Hepatic stellate cell (primary cell): ENCODE results near the gene SUMO4.

Source experiments
- DNase-seq: peaks from one replicate; pipeline ENCODE4 v3.0.0; 2011; ENCODE audit warnings: low spot score

SUMO4 gene

GRCh38 chr6:149389509-149390297, 10.4 kb upstream of the SUMO4 start:
- no peak for DNase-seq

DNA sequence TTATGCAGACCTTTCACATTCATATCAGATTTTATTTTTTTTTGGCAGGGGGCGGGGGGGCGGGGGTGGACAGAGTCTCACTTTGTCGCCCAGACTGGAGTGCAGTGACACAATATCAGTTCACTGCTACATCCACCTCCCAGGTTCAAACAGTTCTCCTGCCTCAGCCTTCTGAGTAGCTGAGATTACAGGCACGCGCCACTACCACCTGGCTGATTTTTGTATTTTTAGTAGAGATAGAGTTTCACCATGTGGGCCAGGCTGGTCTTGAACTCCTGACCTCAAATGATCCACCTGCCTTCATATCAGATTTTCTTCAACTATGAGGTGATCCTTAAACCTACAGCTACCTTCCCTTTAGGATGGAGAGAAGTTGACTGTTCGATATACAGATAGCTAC, 8.0 kb upstream of the SUMO4 start:
- no peak for DNase-seq

GRCh38 chr6:149392535-149392934, 7.5 kb upstream of the SUMO4 start:
- no peak for DNase-seq

DNA sequence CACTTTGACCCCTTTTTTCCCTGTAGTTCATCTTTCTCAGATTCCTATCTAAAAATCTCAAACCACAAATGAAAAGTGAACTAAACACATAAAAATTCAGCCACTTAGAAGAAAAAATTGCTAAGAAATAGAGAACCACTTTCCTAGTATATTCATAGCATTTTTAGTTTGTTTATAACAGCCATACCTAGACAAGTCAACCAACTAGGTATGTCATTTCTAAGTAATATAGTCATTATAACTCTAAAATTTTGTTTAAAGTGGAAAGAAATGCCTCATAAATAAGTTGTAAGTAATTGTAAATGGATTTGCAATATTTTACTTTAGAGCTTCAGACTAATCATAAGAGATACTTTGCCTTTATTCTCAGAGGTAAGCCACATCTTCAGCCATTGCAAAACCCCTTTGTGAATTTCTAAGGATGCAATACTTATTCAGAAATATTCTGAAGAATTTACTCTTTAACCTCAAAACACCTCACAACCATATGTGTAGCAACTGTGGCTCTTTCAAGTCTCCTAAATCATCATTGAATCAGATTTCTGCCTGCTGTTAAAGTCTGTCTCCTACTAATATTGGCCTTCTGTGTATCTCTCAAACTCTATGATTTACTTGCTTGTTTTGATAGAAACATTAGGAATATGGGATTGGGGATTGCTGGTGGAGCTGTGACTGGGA, 6.9 kb upstream of the SUMO4 start:
- DNase-seq, result no peak

DNA sequence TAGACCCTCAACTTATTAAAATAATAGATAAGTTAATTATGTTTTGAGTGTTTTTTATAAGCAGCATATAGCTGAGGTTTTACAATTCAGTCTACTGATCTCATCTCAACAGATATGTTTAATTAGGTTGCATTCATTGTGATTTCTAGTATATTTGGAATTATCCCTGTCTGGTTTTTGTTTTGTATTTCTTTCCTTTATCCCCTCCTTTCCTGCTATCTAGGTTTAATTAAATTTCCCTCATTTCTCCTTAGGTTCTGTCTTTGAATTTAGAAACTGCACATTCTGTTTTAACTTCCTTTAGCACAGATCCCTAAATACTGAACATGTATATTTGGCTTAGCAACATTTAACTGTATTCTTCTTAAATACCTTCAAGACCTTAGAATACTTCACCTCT, 4.9 kb upstream of the SUMO4 start:
- no peak for DNase-seq

GRCh38 chr6:149397384-149397783, 2.7 kb upstream of the SUMO4 start:
- DNase-seq, result no peak

DNA sequence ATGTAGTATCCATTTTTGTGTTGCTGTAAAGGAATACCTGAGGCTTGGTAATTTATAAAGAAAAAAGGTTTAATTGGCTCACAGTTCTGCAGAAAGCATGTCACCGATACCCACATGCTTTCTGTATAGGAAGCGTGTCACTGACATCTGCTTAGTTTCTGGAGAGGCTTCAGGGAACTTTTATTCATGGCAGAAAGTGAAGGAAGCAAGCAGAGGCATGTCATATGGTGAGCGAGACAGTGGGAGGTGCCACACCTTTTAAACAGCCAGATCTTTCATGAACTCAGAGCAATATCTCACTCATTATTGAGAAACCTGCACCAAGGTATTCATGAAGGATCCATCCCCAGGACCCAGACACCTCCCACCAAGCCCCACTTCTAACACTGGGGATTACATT, 3.5 kb downstream of the SUMO4 start:
- no peak for DNase-seq

GRCh38 chr6:149405823-149406765, 6.0 kb downstream of the SUMO4 start:
- no peak for DNase-seq

DNA sequence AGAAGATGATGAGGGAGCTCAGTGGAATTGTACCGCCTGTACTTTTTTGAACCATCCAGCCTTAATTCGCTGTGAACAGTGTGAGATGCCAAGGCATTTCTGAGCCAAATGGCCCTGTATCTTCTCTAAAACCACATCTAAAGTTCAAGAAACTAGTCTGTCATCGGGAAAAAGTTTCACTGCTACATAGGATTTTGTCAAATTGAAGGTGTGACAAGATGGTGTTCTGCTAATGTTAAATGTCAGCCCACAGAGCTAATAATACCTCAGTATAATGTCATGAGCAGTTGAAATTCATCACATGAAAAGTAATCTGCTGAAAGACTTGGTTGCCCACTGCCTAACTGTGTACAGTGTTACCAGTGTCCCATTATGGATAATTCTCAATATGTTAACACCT, 9.6 kb downstream of the SUMO4 start:
- no peak for DNase-seq

GRCh38 chr6:149410557-149410956, 10.5 kb downstream of the SUMO4 start:
- no peak for DNase-seq

DNA sequence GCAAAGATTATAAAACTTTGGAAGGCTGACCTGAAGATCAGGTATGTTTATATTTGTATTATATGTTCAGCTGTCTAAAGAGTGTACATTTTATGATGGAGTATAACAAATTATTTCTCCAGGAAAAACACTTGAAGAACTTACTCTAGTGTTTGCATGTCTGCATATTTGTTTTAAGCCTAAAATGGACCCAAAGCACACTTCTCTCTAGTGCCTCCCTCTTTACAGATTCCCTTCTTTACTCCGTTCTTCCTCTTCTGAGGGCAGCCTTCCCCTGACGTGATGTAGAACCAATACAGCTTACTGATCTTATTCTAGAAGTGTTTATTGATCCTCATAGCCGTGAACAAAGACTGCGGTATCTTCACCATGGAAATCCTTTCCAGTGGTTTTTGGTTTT, 13.9 kb downstream of the SUMO4 start:
- DNase-seq, result no peak

- no peak for DNase-seq
Measured at GRCh38 chr6:149414821-149415220, 14.8 kb downstream of the SUMO4 start.

DNA sequence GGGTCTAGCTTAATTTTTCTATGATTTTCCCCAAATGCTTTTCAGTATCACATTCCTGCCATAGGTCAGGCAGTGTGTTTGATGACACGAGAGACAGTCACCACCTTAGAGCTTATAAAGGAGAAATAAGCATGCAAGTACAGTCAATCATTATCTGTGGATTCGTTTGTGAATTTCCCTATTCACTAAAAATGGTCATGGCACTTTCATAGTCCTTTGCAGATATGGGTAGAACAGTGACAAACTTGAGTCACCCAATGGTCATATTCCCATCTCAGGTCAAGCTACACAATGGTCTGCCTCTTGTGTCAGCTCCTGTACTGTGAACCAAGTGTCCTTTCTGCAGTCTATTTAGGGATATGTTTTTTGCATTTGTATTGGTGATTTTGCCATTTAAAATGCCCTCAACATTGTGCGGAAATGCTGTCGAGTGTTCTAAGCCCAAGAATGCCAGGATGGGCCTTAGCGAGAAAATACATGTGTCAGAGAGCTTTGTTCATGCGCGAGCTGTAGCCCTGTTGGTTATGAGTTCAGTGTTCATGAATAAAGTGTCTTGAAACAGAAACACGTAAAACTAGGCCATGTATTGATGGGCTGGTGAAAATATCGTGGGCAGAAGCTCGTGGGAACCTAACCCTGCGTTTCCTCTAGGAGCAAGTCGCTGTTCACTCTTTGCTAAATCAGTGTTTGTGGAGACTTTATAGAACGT, 19.8 kb downstream of the SUMO4 start:
- no peak for DNase-seq

DNA sequence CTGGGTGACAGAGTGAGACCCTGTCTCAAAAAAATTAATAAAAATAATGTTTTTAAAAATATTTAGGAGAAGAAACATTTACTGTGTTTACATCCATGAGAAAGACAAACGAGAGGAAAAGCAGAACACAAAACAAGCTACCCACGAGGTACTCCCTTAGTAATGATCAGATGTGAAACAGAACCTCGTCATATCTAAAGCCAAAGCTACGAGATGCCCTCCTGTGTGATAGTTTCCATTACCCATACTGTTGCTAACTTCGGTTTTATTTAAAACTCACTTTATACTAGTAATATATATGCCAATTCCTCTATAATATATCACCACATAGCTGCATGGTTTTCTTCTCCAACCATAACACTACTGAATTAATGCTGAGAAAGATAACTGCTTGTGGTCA, 21.1 kb downstream of the SUMO4 start:
- DNase-seq, result no peak

- no peak for DNase-seq
Measured at GRCh38 chr6:149422581-149422980, 22.5 kb downstream of the SUMO4 start.

GRCh38 chr6:149423964-149424440, 23.9 kb downstream of the SUMO4 start:
- no peak for DNase-seq

DNA sequence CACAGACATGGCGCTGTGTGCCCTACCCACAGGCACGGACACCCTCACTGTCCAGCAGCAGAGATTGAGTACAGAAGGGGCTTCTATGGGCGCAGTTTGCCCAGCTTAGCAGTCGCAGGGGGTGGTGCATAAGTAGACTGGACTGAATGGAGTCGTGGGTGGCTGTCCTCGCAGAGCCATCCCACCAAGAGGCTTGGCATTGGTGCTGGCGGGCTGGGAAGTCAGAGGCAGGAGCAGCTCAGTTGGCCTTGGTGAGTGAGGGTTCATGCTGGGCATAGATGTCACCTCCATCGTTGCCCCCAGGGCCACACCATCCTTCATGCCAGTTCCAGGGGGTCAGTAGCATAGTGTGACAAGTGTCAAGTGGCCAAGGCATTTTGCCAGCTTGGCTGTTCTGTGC, 25.2 kb downstream of the SUMO4 start:
- DNase-seq, result no peak

- DNase-seq, result no peak
Measured at GRCh38 chr6:149425754-149426153, 25.7 kb downstream of the SUMO4 start.

- DNase-seq, result no peak
Measured at GRCh38 chr6:149428606-149429005, 28.5 kb downstream of the SUMO4 start.

GRCh38 chr6:149429427-149430360, 29.6 kb downstream of the SUMO4 start:
- no peak for DNase-seq
